ENCODE data around the gene NRXN3. TPM values are rescaled to one million over a fixed set of nuclear protein-coding genes. Genes with fewer than 3 reads are reported as not detected.

NRXN3 gene
- total and polyA plus RNA-seq, 2 of the 4 experiments (the other 2 are of a cell fraction), result 4.8 to 25.1 TPM

GRCh38 chr14:79407572-79407971 lies 1237.4 kb downstream of the NRXN3 start:
- H3K9me1 ChIP-seq (ENCODE audit: insufficient read depth, low read length), result no peaks in the 10 kb centered on the region
- no peak overlapping the region for H3K27ac ChIP-seq (ENCODE audit: insufficient read depth, low read length)
- H3K14ac ChIP-seq (replicated peaks; ENCODE audit: low read depth, low read length), result no peak overlapping the region
- H4K8ac ChIP-seq (ENCODE audit: low read depth in 2 of 2, low read length in 2 of 2), result no peak overlapping the region
- ChIA-PET CTCF (interaction anchor here (0.6 kb wide), 1 partner anchor 75 kb away, joined by 6 read pairs; no protein-coding TSS in a partner anchor), POLR2A (ENCODE audit: unreplicated experiment) (no interaction called here)
- H3K18ac ChIP-seq (ENCODE audit: low read depth, low read length), result no peak overlapping the region
- WGBS, 2 experiments (ENCODE audit: extremely low coverage in 2 of 2, insufficient read length in 1 of 2), result no CpG with 5 or more reads among the region's 2 CpGs
- H3K9ac ChIP-seq (ENCODE audit: low read depth, low read length), result no peak overlapping the region
- BruUV-seq (replicated peaks), result no TSS peak
- no peaks in the 10 kb centered on the region for H4K20me1 ChIP-seq (ENCODE audit: insufficient read depth, low read length)
- TF ChIP-seq CEBPB (IDR thresholded peaks at IDR 0.05; ENCODE audit: low read depth, low read length), result no peak
- TF ChIP-seq NFE2L2 (IDR thresholded peaks at IDR 0.05; ENCODE audit: low read depth, low read length), result no peak
- TF ChIP-seq USF2 (IDR thresholded peaks at IDR 0.05; ENCODE audit: low read depth, low read length), result no peak
- no peak for TF ChIP-seq ELK1 (IDR thresholded peaks at IDR 0.05; ENCODE audit: borderline replicate concordance, low read depth, low read length)
- TF ChIP-seq MAZ (IDR thresholded peaks at IDR 0.05; ENCODE audit: borderline replicate concordance, low read depth, low read length), result no peak
- TF ChIP-seq BHLHE40 (IDR thresholded peaks at IDR 0.05; ENCODE audit: low read depth, low read length), result no peak
- no peak for TF ChIP-seq MXI1 (IDR thresholded peaks at IDR 0.05; ENCODE audit: borderline replicate concordance, low read depth, low read length)
- TF ChIP-seq SMC3 (IDR thresholded peaks at IDR 0.05; ENCODE audit: low read depth, low read length), result no peak
- TF ChIP-seq POLR2A (IDR thresholded peaks at IDR 0.05; ENCODE audit: low read depth, low read length), result no peak
- no peak for TF ChIP-seq RFX5 (IDR thresholded peaks at IDR 0.05; ENCODE audit: low read depth, low read length)
- H2BK120ac ChIP-seq (ENCODE audit: low read depth, low read length), result no peak overlapping the region
- no peak overlapping the region; the same call in 1 of the 2 replicates for H2AK5ac ChIP-seq (ENCODE audit: low read depth, low read length)
- dilution Hi-C loops (cut with HindIII; ENCODE audit: low sequenced_read_pairs, unreplicated experiment) (no loop called here), intact Hi-C loops (cut with micrococcal nuclease) (no loop called here), in situ Hi-C loops (cut with MboI; ENCODE audit: low sequenced_read_pairs) (no loop called here)
- H3K9me3 ChIP-seq (ENCODE audit: control insufficient read depth, insufficient read depth, low read length), result no peaks in the 10 kb centered on the region
- H2AFZ ChIP-seq (replicated peaks; ENCODE audit: low read length, poor library complexity), result no peak overlapping the region
- no peak overlapping the region for H4K5ac ChIP-seq (ENCODE audit: low read depth, low read length)
- H2BK5ac ChIP-seq (ENCODE audit: low read depth, low read length, poor library complexity, severe bottlenecking), result no peak overlapping the region
- H3K4me1 ChIP-seq (ENCODE audit: control insufficient read depth, insufficient read depth, low read length), result no peaks in the 10 kb centered on the region; the same call in 1 of the 2 replicates
- ATAC-seq (ENCODE audit: low read depth) (no peak), DNase-seq (no peak)
- no peaks in the 10 kb centered on the region for H3K27me3 ChIP-seq (ENCODE audit: control insufficient read depth, insufficient read depth, low read length)
- H2BK15ac ChIP-seq (ENCODE audit: low read depth, low read length), result no peak overlapping the region
- H3K79me1 ChIP-seq (ENCODE audit: low read depth in 1 of 2, low read length in 2 of 2), result no peaks in the 10 kb centered on the region; a peak in 1 of 4 replicates
- no peak overlapping the region for H2AK9ac ChIP-seq (replicated peaks; ENCODE audit: low read depth, low read length, poor library complexity)
- H3K56ac ChIP-seq (ENCODE audit: extremely low read depth, insufficient read depth, low read length), result no peak overlapping the region
- H3K4me3 ChIP-seq (ENCODE audit: insufficient read depth, low read depth, low read length), result no peak overlapping the region
- H2BK20ac ChIP-seq (ENCODE audit: low read depth, low read length), result no peak overlapping the region
- no peak overlapping the region for H3K4me2 ChIP-seq (ENCODE audit: low read depth, low read length)
- no peaks in the 10 kb centered on the region for H3K36me3 ChIP-seq (ENCODE audit: control insufficient read depth, insufficient read depth, low read length)
- H4K91ac ChIP-seq (ENCODE audit: insufficient read depth, low read depth, low read length), result no peak overlapping the region
- H3K4ac ChIP-seq (ENCODE audit: low read depth, low read length), result no peak overlapping the region
- H3K23ac ChIP-seq (ENCODE audit: low read depth, low read length), result no peak overlapping the region

Measured in IMR-90 (cell line).